Inferior parietal cortex (tissue), 1 donor: ENCODE measurements around the gene LINGO1.
A peak's percentile ranks its signal among the peaks of the same experiment; 100 is the strongest.

Experiments
- DNase-seq: peaks from one replicate; pipeline ENCODE4 v3.0.0-alpha.2; 2016; ENCODE audit errors: extremely low spot score

The LINGO1 gene

GRCh38 chr15:77597804-77598453 is 34.8 kb downstream of the LINGO1 start:
- no peak for DNase-seq

- DNase-seq: no peak
These were observed 35.6 kb downstream of the LINGO1 start for GRCh38 chr15:77596821-77597803.

- DNase-seq: no peak
These were observed 37.5 kb downstream of the LINGO1 start for GRCh38 chr15:77595231-77595630.

GRCh38 chr15:77592758-77593157 is 40.0 kb downstream of the LINGO1 start:
- DNase-seq: no peak

- no peak for DNase-seq
These were observed 40.6 kb downstream of the LINGO1 start for GRCh38 chr15:77591968-77592613.

GRCh38 chr15:77589839-77590238 is 42.9 kb downstream of the LINGO1 start:
- peak; percentile 68 for DNase-seq

GRCh38 chr15:77588126-77588525 is 44.6 kb downstream of the LINGO1 start:
- no peak for DNase-seq

GRCh38 chr15:77584691-77585090 is 48.0 kb downstream of the LINGO1 start:
- DNase-seq: no peak

GRCh38 chr15:77584201-77584600 is 48.5 kb downstream of the LINGO1 start:
- DNase-seq: no peak

- DNase-seq: no peak
These were observed 49.9 kb downstream of the LINGO1 start for GRCh38 chr15:77582763-77583162.

GRCh38 chr15:77581896-77582569 is 50.7 kb downstream of the LINGO1 start:
- no peak for DNase-seq

GRCh38 chr15:77580996-77581682 is 51.6 kb downstream of the LINGO1 start:
- DNase-seq: peak; percentile 53

- no peak for DNase-seq
These were observed 53.1 kb downstream of the LINGO1 start for GRCh38 chr15:77579498-77580188.

- no peak for DNase-seq
These were observed 53.9 kb downstream of the LINGO1 start for GRCh38 chr15:77578641-77579372.

- peak; percentile 72 for DNase-seq
These were observed 55.3 kb downstream of the LINGO1 start for GRCh38 chr15:77577366-77577950.

GRCh38 chr15:77576538-77576937 is 56.2 kb downstream of the LINGO1 start:
- DNase-seq: no peak

GRCh38 chr15:77575203-77575934 is 57.3 kb downstream of the LINGO1 start:
- DNase-seq: no peak

GRCh38 chr15:77574521-77575202 is 58.0 kb downstream of the LINGO1 start:
- DNase-seq: no peak
